ENCODE results near the gene CADPS.

The CADPS gene

GRCh38 chr3:62368705-62369475 is 506.3 kb downstream of the CADPS start:
- no peaks in the 10 kb centered on the region for H4K20me1 ChIP-seq (ENCODE audit: insufficient read depth, low read length, poor library complexity, severe bottlenecking)
- no peaks in the 10 kb centered on the region for H3K79me2 ChIP-seq (ENCODE audit: insufficient read depth, low read length)
- H3K27me3 ChIP-seq (ENCODE audit: insufficient read depth, low read length, poor library complexity, severe bottlenecking): no peaks in the 10 kb centered on the region
- no peak overlapping the region for H3K9ac ChIP-seq (ENCODE audit: low read depth, low read length, poor library complexity, severe bottlenecking)
- H3K36me3 ChIP-seq (ENCODE audit: insufficient read depth, low read length): no peaks in the 10 kb centered on the region
- no peaks in the 10 kb centered on the region for H3K9me3 ChIP-seq (ENCODE audit: insufficient read depth, low read depth, low read length)
- H3K4me3 ChIP-seq (ENCODE audit: low read length, poor library complexity, severe bottlenecking): no peak overlapping the region
- no peak overlapping the region for H3K4me2 ChIP-seq (ENCODE audit: low read depth, low read length, poor library complexity, severe bottlenecking)
- no peak overlapping the region for H2AFZ ChIP-seq (ENCODE audit: low read length)
- H3K4me1 ChIP-seq (ENCODE audit: insufficient read depth, low read length, poor library complexity, severe bottlenecking): no peaks in the 10 kb centered on the region
- no peaks in the 10 kb centered on the region for H3K9me2 ChIP-seq (replicated peaks; ENCODE audit: low read depth, low read length)
- H3F3A ChIP-seq (ENCODE audit: low read depth): no peaks in the 10 kb centered on the region
- no peak for TF ChIP-seq EZH2phosphoT487 (IDR thresholded peaks at IDR 0.05; ENCODE audit: borderline replicate concordance)
- TF ChIP-seq CTCF (conservative IDR thresholded peaks at IDR 0.05; ENCODE audit: low read length): no peak

- TF ChIP-seq EZH2phosphoT487 (IDR thresholded peaks at IDR 0.05; ENCODE audit: borderline replicate concordance) (no peak), CTCF (conservative IDR thresholded peaks at IDR 0.05; ENCODE audit: low read length) (no peak)
- no peak overlapping the region for H3K9ac ChIP-seq (ENCODE audit: low read depth, low read length, poor library complexity, severe bottlenecking)
- H2AFZ ChIP-seq (ENCODE audit: low read length): no peak overlapping the region
- H3K4me2 ChIP-seq (ENCODE audit: low read depth, low read length, poor library complexity, severe bottlenecking): no peak overlapping the region
- no peaks in the 10 kb centered on the region for H3K36me3 ChIP-seq (ENCODE audit: insufficient read depth, low read length)
- no peaks in the 10 kb centered on the region for H3K79me2 ChIP-seq (ENCODE audit: insufficient read depth, low read length)
- no peaks in the 10 kb centered on the region for H3K9me2 ChIP-seq (replicated peaks; ENCODE audit: low read depth, low read length)
- H3F3A ChIP-seq (ENCODE audit: low read depth): no peaks in the 10 kb centered on the region
- no peaks in the 10 kb centered on the region for H3K4me1 ChIP-seq (ENCODE audit: insufficient read depth, low read length, poor library complexity, severe bottlenecking)
- H3K9me3 ChIP-seq (ENCODE audit: insufficient read depth, low read depth, low read length): no peaks in the 10 kb centered on the region
- no peak overlapping the region for H3K4me3 ChIP-seq (ENCODE audit: low read length, poor library complexity, severe bottlenecking)
- H4K20me1 ChIP-seq (ENCODE audit: insufficient read depth, low read length, poor library complexity, severe bottlenecking): no peaks in the 10 kb centered on the region
- no peaks in the 10 kb centered on the region for H3K27me3 ChIP-seq (ENCODE audit: insufficient read depth, low read length, poor library complexity, severe bottlenecking)
Observed at GRCh38 chr3:62368290-62368704, 506.9 kb downstream of the CADPS start.

- Histone ChIP-seq H3F3A (ENCODE audit: low read depth) (no peaks in the 10 kb centered on the region), H3K27me3 (ENCODE audit: insufficient read depth, low read length, poor library complexity, severe bottlenecking) (no peaks in the 10 kb centered on the region), H3K79me2 (ENCODE audit: insufficient read depth, low read length) (no peaks in the 10 kb centered on the region), H3K4me3 (ENCODE audit: low read length, poor library complexity, severe bottlenecking) (no peak overlapping the region), H3K9me3 (ENCODE audit: insufficient read depth, low read depth, low read length) (no peaks in the 10 kb centered on the region), H3K9me2 (replicated peaks; ENCODE audit: low read depth, low read length) (no peaks in the 10 kb centered on the region), H3K9ac (ENCODE audit: low read depth, low read length, poor library complexity, severe bottlenecking) (no peak overlapping the region), H3K4me2 (ENCODE audit: low read depth, low read length, poor library complexity, severe bottlenecking) (no peak overlapping the region), H4K20me1 (ENCODE audit: insufficient read depth, low read length, poor library complexity, severe bottlenecking) (no peaks in the 10 kb centered on the region), H3K36me3 (ENCODE audit: insufficient read depth, low read length) (no peaks in the 10 kb centered on the region), H3K4me1 (ENCODE audit: insufficient read depth, low read length, poor library complexity, severe bottlenecking) (no peaks in the 10 kb centered on the region), H2AFZ (ENCODE audit: low read length) (no peak overlapping the region)
- TF ChIP-seq EZH2phosphoT487 (IDR thresholded peaks at IDR 0.05; ENCODE audit: borderline replicate concordance) (no peak), CTCF (conservative IDR thresholded peaks at IDR 0.05; ENCODE audit: low read length) (no peak)
Observed at GRCh38 chr3:62367763-62368195, 507.4 kb downstream of the CADPS start.

Measured in Loucy (cell line).